ENCODE data around the gene AQP5.
A peak's percentile ranks its signal among the peaks of the same experiment; 100 is the strongest.

The AQP5 gene

GRCh38 chr12:49964849-49965624 is 3.4 kb downstream of the AQP5 start:
- DNase-seq (ENCODE audit: low read depth), result no peak

GRCh38 chr12:49965836-49966235 is 4.2 kb downstream of the AQP5 start:
- no peak for DNase-seq (ENCODE audit: low read depth)

GRCh38 chr12:49966511-49967041 is 4.9 kb downstream of the AQP5 start:
- no peak for DNase-seq (ENCODE audit: low read depth)

- DNase-seq (ENCODE audit: low read depth), result peak; percentile 78
Measured at GRCh38 chr12:49967042-49967776, 5.5 kb downstream of the AQP5 start.

- DNase-seq (ENCODE audit: low read depth), result no peak
Measured at GRCh38 chr12:49967777-49968250, 6.1 kb downstream of the AQP5 start.

GRCh38 chr12:49968471-49968870 is 6.8 kb downstream of the AQP5 start:
- DNase-seq (ENCODE audit: low read depth), result no peak

DNA sequence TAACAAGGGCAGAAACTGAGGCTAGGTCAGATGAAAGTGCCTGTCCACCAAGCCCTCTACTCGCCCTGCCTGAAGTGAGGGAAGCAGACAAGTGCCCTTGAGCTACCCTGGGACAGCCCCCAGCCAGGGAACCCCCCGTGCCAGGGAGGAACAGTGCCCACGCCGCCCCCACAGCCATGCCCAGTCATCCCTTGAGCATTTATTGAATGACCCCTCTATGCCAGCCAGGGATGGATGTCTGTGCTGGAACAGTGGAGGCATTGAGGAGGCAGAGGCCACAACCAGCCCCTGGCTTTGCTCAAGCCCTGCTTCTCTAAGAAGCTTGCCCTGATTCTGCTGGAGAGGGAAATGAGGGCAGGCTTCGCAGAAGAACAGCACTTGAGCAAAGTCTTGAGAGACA is 7.4 kb downstream of the AQP5 start:
- DNase-seq (ENCODE audit: low read depth), result no peak

- DNase-seq (ENCODE audit: low read depth), result no peak
Measured at GRCh38 chr12:49969651-49970429, 8.2 kb downstream of the AQP5 start.

GRCh38 chr12:49970658-49971057 is 9.0 kb downstream of the AQP5 start:
- DNase-seq (ENCODE audit: low read depth), result no peak

- DNase-seq (ENCODE audit: low read depth), result no peak
Measured at GRCh38 chr12:49971141-49971540, 9.5 kb downstream of the AQP5 start.

- DNase-seq (ENCODE audit: low read depth), result no peak
Measured at GRCh38 chr12:49972129-49972528, 10.5 kb downstream of the AQP5 start.

DNA sequence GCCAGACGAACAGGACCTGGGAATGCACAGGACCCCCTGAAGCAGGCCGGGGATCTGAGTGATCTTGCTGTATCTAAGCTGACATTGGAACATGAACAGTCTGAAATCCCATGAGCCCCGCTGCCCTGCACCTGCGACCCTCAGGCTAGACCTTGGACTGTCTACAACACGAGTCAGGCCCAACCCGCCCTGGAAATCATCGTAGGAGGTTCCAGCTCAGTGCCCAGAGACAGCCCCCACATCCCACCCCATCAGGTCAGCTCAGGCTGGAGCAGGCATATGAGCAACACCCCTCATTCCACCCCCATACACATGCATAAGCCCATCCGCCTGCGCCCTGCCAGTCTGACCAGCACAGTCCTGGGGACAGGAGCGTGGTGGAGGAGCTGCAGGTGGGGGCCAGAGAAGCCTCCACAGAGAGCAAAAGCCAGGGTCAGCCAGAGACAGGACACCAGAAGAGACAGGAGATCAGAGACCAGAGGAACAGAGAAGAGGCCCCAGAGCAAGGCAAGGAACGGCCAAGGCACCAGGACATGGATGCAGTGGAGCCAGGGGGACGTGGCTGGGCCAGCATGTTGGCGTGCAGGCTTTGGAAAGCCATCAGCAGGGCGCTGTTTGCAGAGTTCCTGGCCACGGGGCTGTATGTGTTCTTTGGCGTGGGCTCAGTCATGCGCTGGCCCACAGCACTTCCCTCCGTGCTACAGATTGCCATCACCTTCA is 11.1 kb downstream of the AQP5 start, which contains the start of gene AQP6:
Gene AQP6 (plus strand): TSS at position 307 of the 720 bp plus-strand sequence. CDS start 227 bp downstream, at position 534.
- DNase-seq (ENCODE audit: low read depth), result no peak

DNA sequence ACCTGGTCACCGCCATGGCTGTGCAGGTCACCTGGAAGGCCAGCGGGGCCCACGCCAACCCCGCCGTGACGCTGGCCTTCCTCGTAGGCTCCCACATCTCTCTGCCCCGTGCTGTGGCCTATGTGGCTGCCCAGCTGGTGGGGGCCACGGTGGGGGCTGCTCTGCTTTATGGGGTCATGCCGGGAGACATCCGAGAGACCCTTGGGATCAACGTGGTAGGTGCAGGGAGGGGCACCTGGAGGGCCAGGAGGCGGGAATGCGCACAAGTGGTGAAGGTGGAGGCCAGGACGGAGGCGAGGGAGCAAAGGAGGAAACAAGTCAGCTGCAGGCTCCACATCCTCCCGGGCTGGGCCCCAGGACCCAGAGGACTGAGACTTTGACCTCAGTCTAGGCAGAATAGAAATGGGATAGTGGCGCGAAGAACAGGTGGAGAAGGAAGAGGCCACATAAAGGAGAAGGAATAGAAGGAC is 11.7 kb downstream of the AQP5 start:
- no peak for DNase-seq (ENCODE audit: low read depth)

- peak; percentile 52 for DNase-seq (ENCODE audit: low read depth)
Measured at GRCh38 chr12:49974231-49974675, 12.6 kb downstream of the AQP5 start.

DNA sequence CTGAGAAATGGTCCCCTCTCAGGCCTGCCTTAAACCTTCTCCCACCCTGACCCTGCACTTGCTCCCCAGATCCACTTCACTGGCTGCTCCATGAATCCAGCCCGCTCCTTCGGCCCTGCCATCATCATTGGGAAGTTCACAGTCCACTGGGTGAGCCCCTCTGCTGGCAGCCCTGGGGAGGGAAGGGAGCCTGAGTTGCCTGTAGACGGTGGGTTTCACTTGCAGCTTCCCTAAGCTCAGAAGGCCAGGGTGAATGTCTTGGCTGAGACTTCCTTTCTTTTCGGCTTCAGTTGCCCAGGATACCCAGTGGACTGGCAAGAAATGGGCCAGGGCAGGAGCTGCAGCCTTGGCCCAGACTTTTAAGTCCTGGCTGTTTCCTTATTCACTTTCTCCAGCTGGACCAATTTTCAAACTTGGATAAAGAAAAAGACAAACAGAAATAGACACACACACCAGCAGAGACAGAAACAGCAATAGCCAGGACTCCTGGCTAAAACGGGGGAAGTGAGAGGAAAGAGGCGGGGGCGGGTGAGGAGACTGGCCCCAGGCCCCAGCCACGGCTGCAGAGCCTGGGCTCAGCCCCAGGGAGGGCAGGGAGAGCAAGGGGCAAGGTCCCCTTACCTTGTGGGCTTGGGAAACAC is 13.1 kb downstream of the AQP5 start:
- no peak for DNase-seq (ENCODE audit: low read depth)

- DNase-seq (ENCODE audit: low read depth), result no peak
Measured at GRCh38 chr12:49975318-49975761, 13.7 kb downstream of the AQP5 start.

DNA sequence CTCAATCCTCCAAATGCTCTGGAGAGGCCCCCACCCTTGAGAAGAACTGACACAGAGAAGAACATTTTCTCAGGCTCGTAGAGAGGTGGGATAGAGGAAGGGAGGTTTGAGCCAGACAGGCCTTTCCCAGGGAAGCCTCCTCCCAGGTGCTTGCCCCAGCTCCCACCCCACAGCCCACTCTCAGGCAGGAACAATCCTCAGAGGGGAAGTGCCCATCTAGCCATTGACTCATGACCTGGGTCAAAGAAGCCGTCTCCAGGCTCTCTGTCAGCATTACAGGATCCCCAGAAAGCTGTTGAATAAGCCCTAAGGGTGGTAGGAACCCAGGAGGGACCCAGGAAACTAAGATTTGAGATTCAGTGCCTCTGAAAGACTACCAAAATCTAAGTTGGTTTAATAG is 14.9 kb downstream of the AQP5 start:
- DNase-seq (ENCODE audit: low read depth), result no peak

DNA sequence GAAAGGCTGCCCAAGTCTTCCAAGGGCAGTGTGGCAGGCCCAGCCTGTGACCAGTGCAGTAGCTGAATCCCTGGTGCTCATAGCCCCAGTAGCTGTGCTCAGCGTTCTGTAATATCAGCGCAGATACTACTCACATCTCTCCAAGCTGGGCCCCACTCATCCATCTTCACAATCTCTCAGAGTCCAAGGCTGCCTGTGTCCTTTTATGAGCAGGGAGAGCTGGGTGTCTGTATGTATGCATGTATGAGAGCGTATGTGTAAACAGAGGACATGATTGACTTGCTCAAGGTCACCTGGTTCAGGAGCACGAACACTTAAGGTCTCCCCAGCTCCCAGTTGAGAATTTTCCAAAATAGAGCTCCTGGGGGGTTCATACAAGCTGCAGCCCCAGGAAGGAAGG is 16.5 kb downstream of the AQP5 start:
- no peak for DNase-seq (ENCODE audit: low read depth)

- DNase-seq (ENCODE audit: low read depth), result no peak
Measured at GRCh38 chr12:49979016-49979586, 17.4 kb downstream of the AQP5 start.

- no peak for DNase-seq (ENCODE audit: low read depth)
Measured at GRCh38 chr12:49979791-49980190, 18.1 kb downstream of the AQP5 start.

All from fibroblast of the conjunctiva (primary cell).